WI38 (cell line): ENCODE results near the gene MEGF6.

Experiments
- H3K4me3 ChIP-seq: 2 replicates; pipeline ENCODE4 v1.5.1; 2011; ENCODE audit warnings: low read depth, mild to moderate bottlenecking, control low read depth, low read length
- CTCF ChIP-seq: IDR thresholded peaks from 2 replicates; pipeline ENCODE4 v1.5.1; 2012; ENCODE audit warnings: low read depth, mild to moderate bottlenecking, control low read depth, low read length

The MEGF6 gene

GRCh38 chr1:3468236-3469103 lies 142.8 kb downstream of the MEGF6 start:
- H3K4me3 ChIP-seq, result no peak overlapping the region
- TF ChIP-seq CTCF, result no peak

GRCh38 chr1:3467096-3468036 lies 143.9 kb downstream of the MEGF6 start:
- no peak for TF ChIP-seq CTCF
- no peak overlapping the region for H3K4me3 ChIP-seq

- no peak overlapping the region for H3K4me3 ChIP-seq
- no peak for TF ChIP-seq CTCF
Observed at GRCh38 chr1:3466366-3467075, 144.8 kb downstream of the MEGF6 start.

GRCh38 chr1:3465935-3466321 lies 145.4 kb downstream of the MEGF6 start:
- no peak for TF ChIP-seq CTCF

GRCh38 chr1:3465091-3465934 lies 146.0 kb downstream of the MEGF6 start:
- TF ChIP-seq CTCF, result no peak
- no peak overlapping the region for H3K4me3 ChIP-seq

More at GRCh38 chr1:3465935-3466321, 145.4 kb downstream of the MEGF6 start:
- H3K4me3 ChIP-seq, result no peak overlapping the region

GRCh38 chr1:3464649-3465025 lies 146.7 kb downstream of the MEGF6 start:
- no peak for TF ChIP-seq CTCF
- no peak overlapping the region for H3K4me3 ChIP-seq
